Mucosa of stomach (tissue), 1 donor: ENCODE results near the gene RFLNA.

Experiments used
- H3K27me3 ChIP-seq: one replicate; pipeline ENCODE4 v1.7.0; 2013; ENCODE audit warnings: mild to moderate bottlenecking, low read length; ENCODE audit not compliant: control insufficient read depth, insufficient read depth
- H3K36me3 ChIP-seq: one replicate; pipeline ENCODE4 v1.7.0; 2013; ENCODE audit warnings: low read length; ENCODE audit not compliant: control insufficient read depth, insufficient read depth
- H3K4me1 ChIP-seq: one replicate; pipeline ENCODE4 v1.7.0; 2013; ENCODE audit warnings: mild to moderate bottlenecking, low read length; ENCODE audit not compliant: control insufficient read depth, insufficient read depth
- H3K4me3 ChIP-seq: one replicate; pipeline ENCODE4 v1.7.0; 2013; ENCODE audit warnings: low read length
- H3K9ac ChIP-seq: one replicate; pipeline ENCODE4 v1.7.0; 2013; ENCODE audit warnings: mild to moderate bottlenecking, low read length, moderate library complexity
- H3K9me3 ChIP-seq: one replicate; pipeline ENCODE4 v1.7.0; 2013; ENCODE audit warnings: mild to moderate bottlenecking, low read length, moderate library complexity; ENCODE audit not compliant: control insufficient read depth
- donor health status: Pancreatic carcinoma.

Gene RFLNA

GRCh38 chr12:124294780-124295341 lies at the start of gene RFLNA:
RFLNA (plus strand) TSS chr12:124295093; CDS start chr12:124295430, 337 bp downstream.
- Histone ChIP-seq H3K9ac (peak within 1 kb of the TSS; percentile 92), H3K9me3 (no peaks in the 10 kb centered on the region), H3K36me3 (peaks cover 13% of the 10 kb centered on the region), H3K4me1 (peaks cover 40% of the 10 kb centered on the region), H3K4me3 (peak within 1 kb of the TSS; percentile 71), H3K27me3 (peaks cover 12% of the 10 kb centered on the region)

GRCh38 chr12:124247331-124247730 lies 47.6 kb upstream of the RFLNA start:
- Histone ChIP-seq H3K4me1 (peaks cover 13% of the 10 kb centered on the region), H3K9ac (no peak overlapping the region), H3K9me3 (peaks cover 9% of the 10 kb centered on the region), H3K4me3 (no peak overlapping the region), H3K36me3 (no peaks in the 10 kb centered on the region), H3K27me3 (no peaks in the 10 kb centered on the region)

GRCh38 chr12:124248941-124249825 lies 45.7 kb upstream of the RFLNA start:
- Histone ChIP-seq H3K4me3 (no peak overlapping the region), H3K4me1 (peaks cover 13% of the 10 kb centered on the region), H3K36me3 (no peaks in the 10 kb centered on the region), H3K9me3 (peaks cover 9% of the 10 kb centered on the region), H3K27me3 (no peaks in the 10 kb centered on the region), H3K9ac (no peak overlapping the region)

GRCh38 chr12:124251186-124251585 lies 43.7 kb upstream of the RFLNA start:
- H3K36me3 ChIP-seq: no peaks in the 10 kb centered on the region
- no peaks in the 10 kb centered on the region for H3K27me3 ChIP-seq
- H3K9ac ChIP-seq: no peak overlapping the region
- H3K4me1 ChIP-seq: peaks cover 1% of the 10 kb centered on the region
- no peak overlapping the region for H3K4me3 ChIP-seq
- peaks cover 9% of the 10 kb centered on the region for H3K9me3 ChIP-seq

- Histone ChIP-seq H3K27me3 (no peaks in the 10 kb centered on the region), H3K4me3 (no peak overlapping the region), H3K9ac (no peak overlapping the region), H3K36me3 (no peaks in the 10 kb centered on the region), H3K4me1 (peaks cover 8% of the 10 kb centered on the region), H3K9me3 (no peaks in the 10 kb centered on the region)
These were observed 41.9 kb upstream of the RFLNA start for GRCh38 chr12:124252964-124253363.

GRCh38 chr12:124254126-124254525 lies 40.8 kb upstream of the RFLNA start:
- no peak overlapping the region for H3K9ac ChIP-seq
- no peaks in the 10 kb centered on the region for H3K36me3 ChIP-seq
- no peaks in the 10 kb centered on the region for H3K9me3 ChIP-seq
- no peak overlapping the region for H3K4me3 ChIP-seq
- H3K4me1 ChIP-seq: peaks cover 8% of the 10 kb centered on the region
- no peaks in the 10 kb centered on the region for H3K27me3 ChIP-seq

GRCh38 chr12:124259154-124260066 lies 35.5 kb upstream of the RFLNA start:
- Histone ChIP-seq H3K4me1 (peaks cover 8% of the 10 kb centered on the region), H3K4me3 (no peak overlapping the region), H3K36me3 (no peaks in the 10 kb centered on the region), H3K9me3 (no peaks in the 10 kb centered on the region), H3K27me3 (no peaks in the 10 kb centered on the region), H3K9ac (no peak overlapping the region)

- peaks cover 2% of the 10 kb centered on the region for H3K4me1 ChIP-seq
- H3K27me3 ChIP-seq: peaks cover 3% of the 10 kb centered on the region
These were observed 33.0 kb upstream of the RFLNA start for GRCh38 chr12:124261885-124262284.

GRCh38 chr12:124264089-124264795 lies 30.7 kb upstream of the RFLNA start:
- Histone ChIP-seq H3K27me3 (peaks cover 3% of the 10 kb centered on the region), H3K9ac (no peak overlapping the region), H3K9me3 (no peaks in the 10 kb centered on the region)

More at GRCh38 chr12:124261885-124262284, 33.0 kb upstream of the RFLNA start:
- no peak overlapping the region for H3K9ac ChIP-seq
- H3K4me3 ChIP-seq: no peak overlapping the region
- H3K9me3 ChIP-seq: no peaks in the 10 kb centered on the region
- no peaks in the 10 kb centered on the region for H3K36me3 ChIP-seq

GRCh38 chr12:124264879-124265278 lies 30.0 kb upstream of the RFLNA start:
- Histone ChIP-seq H3K36me3 (no peaks in the 10 kb centered on the region), H3K9ac (no peak overlapping the region), H3K9me3 (no peaks in the 10 kb centered on the region), H3K4me1 (no peaks in the 10 kb centered on the region), H3K4me3 (no peak overlapping the region), H3K27me3 (peaks cover 3% of the 10 kb centered on the region)

More at GRCh38 chr12:124264089-124264795, 30.7 kb upstream of the RFLNA start:
- Histone ChIP-seq H3K4me3 (no peak overlapping the region), H3K4me1 (no peaks in the 10 kb centered on the region), H3K36me3 (no peaks in the 10 kb centered on the region)

- H3K27me3 ChIP-seq: peaks cover 3% of the 10 kb centered on the region
- no peaks in the 10 kb centered on the region for H3K36me3 ChIP-seq
- no peaks in the 10 kb centered on the region for H3K4me1 ChIP-seq
- no peak overlapping the region for H3K4me3 ChIP-seq
- H3K9me3 ChIP-seq: no peaks in the 10 kb centered on the region
- H3K9ac ChIP-seq: no peak overlapping the region
These were observed 27.6 kb upstream of the RFLNA start for GRCh38 chr12:124267205-124267778.
